Suprapubic skin (tissue), 4 donors: ENCODE data around the gene COX20.

ENCODE experiments used
- EP300 ChIP-seq: sonication (generic); formaldehyde crosslinking; IDR thresholded peaks from one replicate; pipeline ENCODE4 v1.6.1; 2017; ENCODE audit warnings: antibody characterized with exemption
- POLR2A ChIP-seq, 2 donors: fragments of 450-650 bp; IDR thresholded peaks; one replicate each; pipeline ENCODE4 v1.6.1; 2017; ENCODE audit warnings: antibody characterized with exemption in 2 of 2, mild to moderate bottlenecking in 2 of 2, moderate library complexity in 2 of 2
- POLR2AphosphoS5 ChIP-seq, 3 donors: sonication (generic); formaldehyde crosslinking; IDR thresholded peaks; one replicate each; pipeline ENCODE4 v1.6.1; 2017; ENCODE audit warnings: antibody characterized with exemption in 3 of 3
- TF ChIP-seq, protein P1 (sequence below), 2 donors: fragments of 200-600 bp in 1 of 2; fragments of 450-650 bp in 1 of 2; sonication (generic) in 1 of 2; IDR thresholded peaks; one replicate each; pipeline ENCODE4 v1.5.1; 2016 to 2019; ENCODE audit warnings: antibody characterized with exemption in 2 of 2, mild to moderate bottlenecking in 1 of 2, moderate library complexity in 1 of 2

DNA sequence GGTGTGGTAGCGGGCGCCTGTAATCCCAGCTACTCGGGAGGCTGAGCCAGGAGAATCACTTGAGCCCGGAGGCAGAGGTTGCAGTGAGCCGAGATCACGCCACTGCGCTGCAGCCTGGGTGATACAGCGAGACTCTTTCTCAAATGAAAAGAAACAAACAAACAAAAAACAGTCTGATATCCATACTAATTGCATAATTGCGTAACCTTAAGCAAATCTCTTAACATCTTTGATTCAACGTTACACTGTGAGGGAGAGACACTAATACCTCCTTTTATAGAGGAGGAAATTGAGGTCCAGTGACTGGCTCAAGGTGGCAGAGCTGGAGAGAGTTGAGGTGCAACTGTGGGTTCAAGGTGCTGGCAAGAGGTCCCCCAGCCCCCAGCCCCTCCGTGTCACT is 12.6 kb upstream of the COX20 start:
- TF ChIP-seq POLR2AphosphoS5 (IDR thresholded peaks at IDR 0.05) = no peak
- TF ChIP-seq, protein P1, sequence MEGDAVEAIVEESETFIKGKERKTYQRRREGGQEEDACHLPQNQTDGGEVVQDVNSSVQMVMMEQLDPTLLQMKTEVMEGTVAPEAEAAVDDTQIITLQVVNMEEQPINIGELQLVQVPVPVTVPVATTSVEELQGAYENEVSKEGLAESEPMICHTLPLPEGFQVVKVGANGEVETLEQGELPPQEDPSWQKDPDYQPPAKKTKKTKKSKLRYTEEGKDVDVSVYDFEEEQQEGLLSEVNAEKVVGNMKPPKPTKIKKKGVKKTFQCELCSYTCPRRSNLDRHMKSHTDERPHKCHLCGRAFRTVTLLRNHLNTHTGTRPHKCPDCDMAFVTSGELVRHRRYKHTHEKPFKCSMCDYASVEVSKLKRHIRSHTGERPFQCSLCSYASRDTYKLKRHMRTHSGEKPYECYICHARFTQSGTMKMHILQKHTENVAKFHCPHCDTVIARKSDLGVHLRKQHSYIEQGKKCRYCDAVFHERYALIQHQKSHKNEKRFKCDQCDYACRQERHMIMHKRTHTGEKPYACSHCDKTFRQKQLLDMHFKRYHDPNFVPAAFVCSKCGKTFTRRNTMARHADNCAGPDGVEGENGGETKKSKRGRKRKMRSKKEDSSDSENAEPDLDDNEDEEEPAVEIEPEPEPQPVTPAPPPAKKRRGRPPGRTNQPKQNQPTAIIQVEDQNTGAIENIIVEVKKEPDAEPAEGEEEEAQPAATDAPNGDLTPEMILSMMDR (IDR thresholded peaks at IDR 0.05) = no peak
- no peak for TF ChIP-seq EP300
- TF ChIP-seq POLR2A (IDR thresholded peaks at IDR 0.05) = no peak
